Right hindlimb (tissue), 1 donor: ENCODE measurements around the gene EDARADD.
"Not testable (repeated sequence)": the region's sequence is repeated elsewhere in the genome, so short reads cannot be mapped to it uniquely, and the experiment has no call there.

Experiments used
- DNase-seq: peaks from one replicate; pipeline ENCODE4 v3.0.0-alpha.2; 2018

The EDARADD gene

GRCh38 chr1:236491469-236492136 is 97.5 kb downstream of the EDARADD start:
- DNase-seq = no peak

GRCh38 chr1:236492378-236492777 is 98.3 kb downstream of the EDARADD start:
- DNase-seq = no peak

- DNase-seq = no peak
Observed at GRCh38 chr1:236494082-236494481, 100.0 kb downstream of the EDARADD start.

DNA sequence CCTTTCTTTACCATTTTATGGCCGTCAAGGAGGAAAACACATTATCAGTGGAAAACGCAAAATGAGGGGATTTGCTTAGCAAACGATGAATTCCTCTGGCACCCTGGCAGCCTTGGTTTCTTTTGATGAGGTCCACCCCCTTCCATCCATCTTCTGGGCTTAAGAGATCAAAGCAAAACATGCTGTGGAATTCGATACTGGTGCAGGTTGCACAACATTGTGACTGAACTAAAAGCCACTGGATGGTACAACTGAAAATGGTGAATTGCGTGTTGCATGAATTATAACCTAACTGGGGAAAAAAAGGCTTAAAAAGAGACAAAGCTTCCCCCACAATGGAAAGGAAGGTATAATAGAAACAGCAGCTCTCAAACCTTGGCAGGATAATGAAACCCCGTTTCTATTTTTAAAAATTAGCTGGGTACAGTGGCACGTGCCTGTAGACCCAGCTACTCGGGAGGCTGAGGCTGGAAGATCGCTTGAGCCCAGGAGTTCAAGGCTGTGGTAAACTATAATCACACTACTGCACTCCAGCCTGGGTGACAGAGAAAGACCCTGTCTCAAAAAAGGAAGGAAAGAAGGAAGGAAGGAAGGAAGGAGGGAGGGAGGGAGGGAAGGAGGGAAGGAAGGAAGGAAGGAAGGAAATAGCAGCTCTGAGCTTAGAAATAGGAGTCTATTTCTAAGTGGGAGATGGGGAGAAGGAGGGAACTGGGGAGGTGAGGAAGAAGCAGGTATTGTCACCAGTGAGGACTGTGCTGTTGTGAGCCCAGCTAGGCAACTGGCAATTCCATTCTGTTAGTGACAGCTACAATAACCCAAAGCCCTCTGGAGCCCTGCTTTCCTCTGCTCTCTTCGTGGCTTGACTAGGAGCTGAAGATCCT is 100.7 kb downstream of the EDARADD start:
- no peak for DNase-seq

GRCh38 chr1:236495467-236496112 is 101.5 kb downstream of the EDARADD start:
- no peak for DNase-seq

DNA sequence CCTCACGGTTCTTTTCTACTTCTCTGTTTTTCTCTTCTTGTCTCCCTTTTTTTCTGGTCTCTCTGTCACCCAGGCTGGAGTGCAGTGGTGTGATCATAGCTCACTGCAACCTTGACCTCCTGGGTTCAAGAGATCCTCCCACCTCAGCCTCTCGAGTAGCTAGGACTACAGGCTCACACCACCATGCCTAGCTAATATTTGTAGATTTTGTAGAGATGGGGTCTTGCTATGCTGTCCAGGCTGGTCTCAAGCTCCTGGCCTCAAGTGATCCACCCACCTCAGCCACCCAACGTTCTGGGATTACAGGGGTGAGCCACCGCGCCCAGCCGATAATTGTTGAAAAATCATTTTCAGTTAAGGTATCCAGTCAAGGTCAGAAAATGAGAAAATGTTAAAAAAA is 103.8 kb downstream of the EDARADD start:
- DNase-seq = no peak

GRCh38 chr1:236501093-236501492 is 107.0 kb downstream of the EDARADD start:
- no peak for DNase-seq

GRCh38 chr1:236502579-236502971 is 108.5 kb downstream of the EDARADD start:
- no peak for DNase-seq

- DNase-seq = peak; percentile 53
Observed at GRCh38 chr1:236502972-236503639, 109.0 kb downstream of the EDARADD start.

GRCh38 chr1:236504338-236504737 is 110.3 kb downstream of the EDARADD start:
- DNase-seq = not testable (repeated sequence)

- no peak for DNase-seq
Observed at GRCh38 chr1:236507022-236507700, 113.1 kb downstream of the EDARADD start.

- no peak for DNase-seq
Observed at GRCh38 chr1:236508593-236509027, 114.5 kb downstream of the EDARADD start.

- DNase-seq = no peak
Observed at GRCh38 chr1:236509203-236509602, 115.1 kb downstream of the EDARADD start.

DNA sequence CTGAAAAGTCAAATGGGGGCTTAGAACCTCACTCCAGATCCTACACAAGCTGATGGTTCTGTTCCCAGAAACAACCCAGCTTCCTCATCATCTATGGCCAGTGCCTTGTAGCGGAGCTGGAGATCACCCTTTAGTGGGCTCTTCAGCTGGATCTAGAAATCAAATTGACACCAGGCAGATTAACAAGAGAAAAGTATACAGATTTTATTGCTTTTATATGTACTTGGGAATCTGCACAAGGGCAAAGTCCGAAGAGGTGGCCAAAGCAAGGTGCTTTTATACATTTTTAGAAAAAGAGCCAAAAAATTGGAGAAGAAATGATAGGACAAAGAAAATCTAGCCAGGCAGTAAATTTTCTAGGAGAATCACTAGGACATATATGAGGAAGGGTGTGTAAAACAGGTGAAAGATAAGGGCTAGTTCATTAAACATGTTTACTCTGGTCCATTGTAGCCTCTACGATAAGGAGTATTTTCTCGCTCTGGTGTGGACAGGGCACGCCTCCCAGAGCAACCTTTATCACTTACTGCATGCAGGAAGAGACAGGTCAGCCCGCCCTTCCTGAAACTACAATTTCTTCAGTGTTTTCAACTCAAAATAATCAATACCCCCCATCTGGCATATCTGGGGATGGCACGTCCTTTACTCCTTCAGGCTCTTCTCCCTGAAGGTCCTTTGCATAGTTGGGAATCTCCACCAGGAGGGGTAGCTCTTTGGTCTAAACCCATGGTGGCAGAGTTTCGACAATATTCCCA is 115.7 kb downstream of the EDARADD start:
- DNase-seq = no peak

GRCh38 chr1:236511735-236512418 is 117.8 kb downstream of the EDARADD start:
- no peak for DNase-seq

DNA sequence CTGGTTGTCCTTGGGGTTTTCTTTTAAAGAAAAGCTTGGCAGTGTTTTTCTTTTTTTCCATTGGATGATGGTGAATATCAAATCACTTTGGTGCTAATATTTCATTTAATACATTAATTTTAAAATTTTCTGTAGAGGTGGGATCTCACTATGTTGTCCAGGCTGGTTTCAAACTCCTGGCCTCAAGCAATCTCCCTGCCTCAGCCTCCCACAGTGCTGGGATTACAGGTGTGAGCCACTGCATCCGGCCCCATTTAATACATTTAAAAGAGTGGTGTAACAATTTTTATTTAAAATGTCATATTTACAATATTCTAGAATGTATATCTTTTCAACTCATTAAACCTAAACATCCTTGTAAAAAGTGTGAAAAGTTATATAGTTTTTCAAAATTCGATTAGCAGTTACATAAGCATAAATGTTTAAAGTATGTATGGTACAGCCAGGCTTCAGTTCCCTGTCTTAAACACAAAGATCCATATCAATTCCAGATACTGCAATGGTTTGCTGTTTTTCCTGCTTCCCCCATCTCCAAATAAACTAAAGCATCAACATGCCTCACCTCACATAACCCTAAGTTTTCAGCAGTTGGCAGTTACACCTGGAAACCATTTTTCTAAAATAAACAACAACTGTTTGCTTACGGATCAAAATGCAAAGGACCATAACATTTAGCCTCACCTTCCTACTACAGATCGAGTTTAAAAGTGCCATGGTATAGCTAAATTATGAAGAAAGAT is 120.8 kb downstream of the EDARADD start:
- DNase-seq = no peak

DNA sequence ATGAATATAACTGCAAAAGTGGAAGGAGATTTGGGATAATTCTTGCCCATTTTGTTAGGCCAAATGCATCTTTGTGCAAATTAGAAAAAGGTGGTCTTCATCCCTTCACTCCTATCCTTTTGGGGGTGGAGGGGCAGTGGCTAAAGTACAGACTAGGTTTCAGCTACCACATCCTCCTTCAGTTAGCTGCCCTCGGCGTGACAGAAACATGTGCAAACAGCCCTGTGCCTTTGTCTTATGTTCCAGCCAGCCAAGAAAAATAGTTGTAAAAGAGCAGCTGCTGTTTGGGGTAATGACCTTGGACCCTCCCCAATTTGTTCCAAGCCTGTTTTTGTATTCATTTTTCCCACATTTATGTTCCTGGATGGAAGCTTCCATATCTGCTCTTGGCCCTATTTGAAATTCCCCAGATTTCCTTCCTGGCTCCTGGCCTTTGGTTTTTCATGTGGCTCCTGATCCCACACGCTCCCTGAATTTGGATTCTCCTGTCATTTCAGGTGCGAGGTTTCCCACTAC is 121.4 kb downstream of the EDARADD start:
- peak; percentile 42 for DNase-seq

- DNase-seq = no peak
Observed at GRCh38 chr1:236516929-236517704, 123.0 kb downstream of the EDARADD start.

GRCh38 chr1:236518322-236518721 is 124.2 kb downstream of the EDARADD start:
- DNase-seq = no peak
